ENCODE data around the gene COG1. TPM values are rescaled to one million over a fixed set of nuclear protein-coding genes. Genes with fewer than 3 reads are reported as not detected.
A peak's percentile ranks its signal among the peaks of the same experiment; 100 is the strongest.

Gene COG1
- total RNA-seq, 1 donor from 2014 or later: 11.7 TPM

DNA sequence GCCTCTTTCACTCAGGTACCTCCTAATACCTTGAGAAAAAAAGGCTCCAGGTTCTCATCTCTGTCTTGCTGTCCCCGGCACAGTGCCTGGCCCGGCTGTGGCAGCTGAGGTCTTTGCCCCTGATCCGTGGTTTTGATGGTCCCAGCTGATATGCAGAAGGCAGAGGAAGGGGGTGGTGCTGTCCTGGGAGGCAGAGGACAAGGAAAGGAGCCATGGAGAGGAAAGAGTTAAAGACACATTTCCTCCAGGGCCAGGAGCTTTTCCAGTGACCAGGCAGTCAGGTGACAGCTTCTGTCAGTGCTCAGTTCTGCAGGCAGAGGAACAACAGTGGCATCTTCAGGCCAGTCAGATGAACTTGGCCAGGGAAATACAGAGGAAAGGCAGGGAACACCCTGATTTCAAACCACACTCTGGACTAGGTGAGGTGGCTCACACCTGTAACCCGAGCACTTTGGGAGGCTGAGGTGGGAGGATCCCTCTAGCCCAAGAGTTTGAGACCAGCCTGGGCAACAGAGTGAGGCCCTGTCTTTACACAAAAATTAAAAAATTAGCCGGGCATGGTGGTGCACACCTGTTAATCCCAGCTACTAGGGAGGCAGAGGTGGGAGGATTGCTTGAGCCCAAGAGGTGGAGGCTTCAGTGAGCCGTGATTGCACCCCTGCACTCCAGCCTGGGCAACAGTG lies 3.3 kb upstream of the COG1 start:
- H3K79me2 ChIP-seq (ENCODE audit: low read depth): peaks cover 15% of the 10 kb centered on the region
- no peaks in the 10 kb centered on the region for H3K36me3 ChIP-seq
- H3K9ac ChIP-seq: no peak overlapping the region
- Mint-ChIP-seq H3K4me1 (peaks cover 18% of the 10 kb centered on the region), H3K27me3 (ENCODE audit: insufficient read depth, low read depth) (peaks cover 11% of the 10 kb centered on the region), H3K36me3 (no peaks in the 10 kb centered on the region), H3K27ac (no peak overlapping the region), H3K4me3 (no peak overlapping the region), H3K9me3 (no peaks in the 10 kb centered on the region)
- H3F3A ChIP-seq (ENCODE audit: low read depth): peaks cover 13% of the 10 kb centered on the region
- H3K27me3 ChIP-seq: no peaks in the 10 kb centered on the region
- DNase-seq (ENCODE audit: low spot score): peak; percentile 67
- H3K4me3 ChIP-seq: no peak overlapping the region
- TF ChIP-seq, protein P1, sequence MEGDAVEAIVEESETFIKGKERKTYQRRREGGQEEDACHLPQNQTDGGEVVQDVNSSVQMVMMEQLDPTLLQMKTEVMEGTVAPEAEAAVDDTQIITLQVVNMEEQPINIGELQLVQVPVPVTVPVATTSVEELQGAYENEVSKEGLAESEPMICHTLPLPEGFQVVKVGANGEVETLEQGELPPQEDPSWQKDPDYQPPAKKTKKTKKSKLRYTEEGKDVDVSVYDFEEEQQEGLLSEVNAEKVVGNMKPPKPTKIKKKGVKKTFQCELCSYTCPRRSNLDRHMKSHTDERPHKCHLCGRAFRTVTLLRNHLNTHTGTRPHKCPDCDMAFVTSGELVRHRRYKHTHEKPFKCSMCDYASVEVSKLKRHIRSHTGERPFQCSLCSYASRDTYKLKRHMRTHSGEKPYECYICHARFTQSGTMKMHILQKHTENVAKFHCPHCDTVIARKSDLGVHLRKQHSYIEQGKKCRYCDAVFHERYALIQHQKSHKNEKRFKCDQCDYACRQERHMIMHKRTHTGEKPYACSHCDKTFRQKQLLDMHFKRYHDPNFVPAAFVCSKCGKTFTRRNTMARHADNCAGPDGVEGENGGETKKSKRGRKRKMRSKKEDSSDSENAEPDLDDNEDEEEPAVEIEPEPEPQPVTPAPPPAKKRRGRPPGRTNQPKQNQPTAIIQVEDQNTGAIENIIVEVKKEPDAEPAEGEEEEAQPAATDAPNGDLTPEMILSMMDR (IDR thresholded peaks at IDR 0.05): peak; percentile 61
- TF ChIP-seq EZH2 (IDR thresholded peaks at IDR 0.05) (no peak), EZH2phosphoT487 (IDR thresholded peaks at IDR 0.05) (no peak)
- no peaks in the 10 kb centered on the region for H3K9me3 ChIP-seq (ENCODE audit: low read depth)
- H4K20me1 ChIP-seq (ENCODE audit: low read depth): peaks cover 10% of the 10 kb centered on the region
- no peak overlapping the region for H3K4me2 ChIP-seq
- H3K4me1 ChIP-seq: no peaks in the 10 kb centered on the region
- no peak overlapping the region for H3K27ac ChIP-seq
- no peak overlapping the region for H2AFZ ChIP-seq (replicated peaks)

DNA sequence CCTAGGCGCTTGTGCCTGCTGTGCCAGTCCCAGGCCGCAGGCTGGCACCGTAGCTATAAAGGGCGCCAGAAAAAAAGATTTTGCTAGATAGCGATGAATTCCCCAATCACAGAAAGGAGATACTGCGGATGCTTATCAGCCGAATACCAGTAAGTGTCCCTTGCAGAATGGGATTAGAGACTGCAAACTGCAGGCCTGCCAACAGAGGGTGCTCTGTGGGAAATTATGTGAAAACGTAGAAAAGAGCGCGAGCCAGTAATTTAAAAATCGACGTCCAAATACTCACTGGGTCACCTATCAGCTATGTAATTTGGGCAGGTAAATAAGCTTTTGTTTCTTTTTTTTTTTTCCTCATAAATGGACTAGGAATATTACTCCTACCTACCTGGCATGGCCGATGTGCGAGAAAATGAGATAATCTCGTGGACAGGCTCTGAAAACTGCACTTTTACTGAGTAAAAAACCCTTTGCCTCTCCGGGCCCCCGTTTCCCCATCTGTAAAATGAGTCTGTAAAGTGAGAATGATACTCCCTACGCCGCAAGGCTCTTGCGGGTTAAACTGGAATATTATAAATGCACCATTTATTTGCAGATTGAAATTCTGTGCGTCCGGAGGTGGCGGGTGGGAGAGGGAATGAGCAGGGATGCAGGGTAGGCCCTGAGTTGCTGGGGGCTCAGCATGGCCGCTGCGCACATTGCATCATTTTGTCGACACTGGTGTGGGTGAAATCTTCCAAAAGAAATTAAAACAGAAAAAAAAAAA lies 1.2 kb upstream of the COG1 start:
- H3K9ac ChIP-seq: peak overlapping the region; percentile 28
- H4K20me1 ChIP-seq (ENCODE audit: low read depth): peaks cover 16% of the 10 kb centered on the region
- peaks cover 22% of the 10 kb centered on the region for H3K79me2 ChIP-seq (ENCODE audit: low read depth)
- H3K27me3 ChIP-seq: no peaks in the 10 kb centered on the region
- H3F3A ChIP-seq (ENCODE audit: low read depth): peaks cover 16% of the 10 kb centered on the region
- peak overlapping the region; percentile 64 for H3K4me3 ChIP-seq
- H3K27ac ChIP-seq: no peak overlapping the region
- H3K4me3 Mint-ChIP-seq: peak overlapping the region; percentile 93
- no peaks in the 10 kb centered on the region for H3K36me3 ChIP-seq
- peak; percentile 78 for DNase-seq (ENCODE audit: low spot score)
- TF ChIP-seq EZH2 (IDR thresholded peaks at IDR 0.05) (no peak), EZH2phosphoT487 (IDR thresholded peaks at IDR 0.05) (no peak)
- TF ChIP-seq, protein P1 (IDR thresholded peaks at IDR 0.05): peak; percentile 89
- peak overlapping the region; percentile 83 for H2AFZ ChIP-seq (replicated peaks)
- H3K27me3 Mint-ChIP-seq (ENCODE audit: insufficient read depth, low read depth): peaks cover 14% of the 10 kb centered on the region
- no peaks in the 10 kb centered on the region for H3K9me3 ChIP-seq (ENCODE audit: low read depth)
- no peaks in the 10 kb centered on the region for H3K4me1 ChIP-seq
- H3K36me3 Mint-ChIP-seq: peaks cover 10% of the 10 kb centered on the region
- no peaks in the 10 kb centered on the region for H3K9me3 Mint-ChIP-seq
- H3K27ac Mint-ChIP-seq: peak overlapping the region; percentile 15
- H3K4me2 ChIP-seq: peak overlapping the region; percentile 89
- H3K4me1 Mint-ChIP-seq: peaks cover 20% of the 10 kb centered on the region

DNA sequence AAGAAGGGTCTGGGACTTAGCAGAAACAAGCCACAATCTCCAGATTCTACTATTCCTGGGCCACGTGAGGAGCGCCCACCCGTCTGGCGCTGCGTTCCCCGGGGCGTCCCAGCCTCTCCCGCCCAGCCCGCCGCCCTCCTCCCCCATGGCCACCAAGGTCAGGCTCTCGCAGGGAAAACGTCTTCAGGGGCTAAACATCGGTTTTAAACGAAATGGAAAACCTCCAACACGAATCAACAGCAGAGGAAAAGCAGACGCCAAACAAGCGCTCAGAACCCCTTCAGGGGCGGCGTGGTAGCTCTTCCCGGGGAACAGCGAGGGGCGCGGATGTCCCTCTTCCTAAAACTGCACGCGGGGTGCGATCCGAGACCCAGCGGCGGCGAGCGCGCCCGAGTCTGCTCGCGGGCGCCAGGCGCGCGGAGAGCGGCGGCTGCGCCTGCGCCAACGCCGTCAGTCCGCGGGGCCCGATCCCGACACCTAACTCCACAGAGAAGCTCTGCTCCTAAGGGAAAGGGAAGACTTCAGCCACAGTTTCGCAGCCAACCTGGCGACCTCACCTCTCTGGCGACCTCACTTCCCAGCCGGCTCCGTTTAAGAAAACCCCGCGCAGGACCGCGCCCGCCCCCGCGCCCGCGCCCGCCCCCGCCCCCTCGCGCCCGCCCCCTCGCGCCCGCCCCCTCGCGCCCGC lies 505 bp upstream of the COG1 start:
- Mint-ChIP-seq H3K9me3 (no peaks in the 10 kb centered on the region), H3K4me1 (peaks cover 20% of the 10 kb centered on the region), H3K4me3 (peak overlapping the region; percentile 93), H3K36me3 (peaks cover 16% of the 10 kb centered on the region), H3K27me3 (ENCODE audit: insufficient read depth, low read depth) (peaks cover 17% of the 10 kb centered on the region), H3K27ac (peak overlapping the region; percentile 90)
- Histone ChIP-seq H2AFZ (replicated peaks) (peak overlapping the region; percentile 83), H3K4me3 (peak overlapping the region; percentile 64), H3K9ac (peak overlapping the region; percentile 28), H3K4me2 (peak overlapping the region; percentile 89), H4K20me1 (ENCODE audit: low read depth) (peaks cover 16% of the 10 kb centered on the region), H3F3A (ENCODE audit: low read depth) (peaks cover 23% of the 10 kb centered on the region), H3K79me2 (ENCODE audit: low read depth) (peaks cover 22% of the 10 kb centered on the region), H3K4me1 (no peaks in the 10 kb centered on the region), H3K27ac (peak overlapping the region; percentile 88), H3K36me3 (peaks cover 5% of the 10 kb centered on the region), H3K27me3 (no peaks in the 10 kb centered on the region), H3K9me3 (ENCODE audit: low read depth) (no peaks in the 10 kb centered on the region)
- TF ChIP-seq EZH2phosphoT487 (IDR thresholded peaks at IDR 0.05) (no peak), EZH2 (IDR thresholded peaks at IDR 0.05) (no peak)
- TF ChIP-seq, protein P1 (IDR thresholded peaks at IDR 0.05): no peak
- DNase-seq (ENCODE audit: low spot score): peak; percentile 91
